CD4-positive, CD25-positive, alpha-beta regulatory T cell (primary cell): ENCODE data around the gene CCDC182. TPM values are rescaled to one million over a fixed set of nuclear protein-coding genes. Genes with fewer than 3 reads are reported as not detected.

Experiments used
- ATAC-seq, 2 donors: fragments of 150-1000 bp; cut with Tn5 transposase; one replicate each; pipeline ENCODE4 v1.10.0; 2021; ENCODE audit warnings: low read depth in 2 of 2, moderate number of reproducible peaks in 2 of 2, moderate library complexity in 1 of 2
- DNase-seq, 3 donors: peaks; one replicate each; pipeline versions ENCODE4 v3.0.0 to v3.0.0-alpha.2; 2012 to 2022; ENCODE audit warnings: mixed read lengths in 1 of 3
- H3K27ac ChIP-seq: one replicate; pipeline ENCODE4 v1.7.0; 2013; ENCODE audit warnings: mild to moderate bottlenecking, low read length; ENCODE audit not compliant: insufficient read depth, poor library complexity, severe bottlenecking
- H3K27me3 ChIP-seq: one replicate; pipeline ENCODE4 v1.7.0; 2013; ENCODE audit warnings: low read length; ENCODE audit not compliant: control insufficient read depth, insufficient read depth
- H3K36me3 ChIP-seq: one replicate; pipeline ENCODE4 v1.7.0; 2013; ENCODE audit warnings: mild to moderate bottlenecking, low read length, moderate library complexity; ENCODE audit not compliant: control insufficient read depth, insufficient read depth
- H3K4me1 ChIP-seq: 2 replicates; pipeline ENCODE4 v1.7.0; 2013; ENCODE audit warnings: mild to moderate bottlenecking, low read length; ENCODE audit not compliant: insufficient read depth, control insufficient read depth, poor library complexity, severe bottlenecking
- H3K4me3 ChIP-seq: one replicate; pipeline ENCODE4 v1.7.0; 2013; ENCODE audit warnings: low read depth, mild to moderate bottlenecking, low read length, moderate library complexity
- H3K9me3 ChIP-seq, 2 experiments: 1 replicate in 1 of 2; 2 replicates in 1 of 2; pipeline ENCODE4 v1.7.0; 2013; ENCODE audit warnings: low read length in 2 of 2, mild to moderate bottlenecking in 1 of 2, moderate library complexity in 1 of 2; ENCODE audit not compliant: control insufficient read depth in 2 of 2
- H3K27ac Mint-ChIP-seq, 3 donors: one replicate each; pipeline ENCODE4 v1.8.0; 2020 to 2022; ENCODE audit warnings: mild to moderate bottlenecking in 3 of 3, mixed read lengths in 3 of 3, moderate library complexity in 2 of 3
- H3K27me3 Mint-ChIP-seq: one replicate; pipeline ENCODE4 v1.8.0; 2022; ENCODE audit warnings: mild to moderate bottlenecking, mixed read lengths
- H3K36me3 Mint-ChIP-seq: one replicate; pipeline ENCODE4 v1.8.0; 2020; ENCODE audit warnings: mixed read lengths
- H3K4me1 Mint-ChIP-seq, 4 donors: one replicate each; pipeline ENCODE4 v1.8.0; 2020 to 2022; ENCODE audit warnings: mixed read lengths in 4 of 4, mild to moderate bottlenecking in 1 of 4
- H3K4me3 Mint-ChIP-seq, 4 donors: one replicate each; pipeline ENCODE4 v1.8.0; 2020 to 2022; ENCODE audit warnings: mild to moderate bottlenecking in 4 of 4, mixed read lengths in 4 of 4, moderate library complexity in 3 of 4
- H3K9me3 Mint-ChIP-seq, 7 donors: one replicate each; pipeline ENCODE4 v1.8.0; 2020 to 2022; ENCODE audit warnings: mixed read lengths in 7 of 7, mild to moderate bottlenecking in 3 of 7, moderate library complexity in 2 of 7
- polyA plus RNA-seq, 4 donors: library from polyadenylated mRNA; unstranded; fragments of 300-500 nt; fragmentation: Illumina TruSeq; gene quantifications; one replicate each; pipeline ENCODE4 v1.2.3, GENCODE V29; 2021
- total RNA-seq: library from RNA; stranded (reverse); gene quantifications from one replicate; pipeline ENCODE4 v1.2.3, GENCODE V29; 2022

CCDC182 gene
- total and polyA plus RNA-seq, 5 donors from 2014 or later, result not detected

DNA sequence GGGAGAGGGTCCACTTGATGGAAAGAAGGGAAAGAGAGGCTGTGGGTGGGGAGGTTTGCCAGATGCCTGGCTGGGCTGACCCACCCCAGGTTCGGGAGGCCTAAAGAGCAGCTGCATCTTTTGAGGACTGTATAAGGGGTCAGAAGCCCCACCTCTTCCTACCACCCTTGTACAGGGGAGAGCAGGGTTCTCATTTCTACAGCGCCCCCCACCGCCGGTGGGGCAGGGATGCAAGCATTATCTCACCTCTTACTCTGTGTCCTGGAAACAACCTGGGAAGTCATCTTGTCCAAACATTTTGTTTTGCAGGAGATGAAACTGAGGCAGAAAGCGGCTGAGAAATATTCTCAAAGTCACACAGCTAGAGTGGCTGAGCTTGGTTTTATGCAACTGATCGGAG, 22.5 kb upstream of the CCDC182 start:
- no peaks in the 10 kb centered on the region for H3K9me3 ChIP-seq

DNA sequence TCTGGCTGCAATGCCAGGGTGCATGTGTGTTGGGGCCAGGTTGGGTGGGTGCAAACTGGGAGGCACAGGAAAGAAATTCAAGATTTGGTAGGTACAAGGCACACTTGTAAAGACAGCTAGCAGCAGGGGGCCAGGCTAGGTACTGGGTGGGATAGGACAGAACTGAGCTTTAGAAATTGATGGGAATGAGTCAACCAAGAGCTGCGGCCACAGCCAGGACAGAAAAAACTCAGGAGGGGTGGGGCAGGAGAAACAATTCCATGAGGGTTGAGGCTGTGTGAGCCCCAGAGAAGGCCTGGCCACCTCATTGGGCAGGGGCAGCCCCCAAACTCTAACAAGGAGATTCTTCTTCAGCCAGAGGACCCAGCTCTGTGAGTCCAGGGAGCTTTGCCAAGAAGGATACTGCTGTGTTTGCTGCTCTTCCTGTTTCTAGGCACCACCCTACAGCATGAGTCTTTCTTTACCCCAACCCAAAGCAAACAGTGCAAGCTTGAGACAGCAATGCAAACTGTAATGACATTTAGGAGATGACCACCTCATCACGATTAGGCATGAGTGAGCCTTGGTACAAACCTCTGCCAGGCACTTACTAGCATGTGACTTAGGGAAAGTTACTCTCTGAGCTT, 21.3 kb upstream of the CCDC182 start:
- Histone ChIP-seq H3K27ac (no peak overlapping the region), H3K4me3 (no peak overlapping the region), H3K4me1 (no peaks in the 10 kb centered on the region), H3K36me3 (no peaks in the 10 kb centered on the region), H3K27me3 (peaks cover 13% of the 10 kb centered on the region), H3K9me3 (no peaks in the 10 kb centered on the region)
- no peak for ATAC-seq
- no peak overlapping the region for H3K4me3 Mint-ChIP-seq
- peaks cover 28% of the 10 kb centered on the region for H3K27me3 Mint-ChIP-seq
- peaks cover 0 to 2% (median 0%) of the 10 kb centered on the region in 7 donors for H3K9me3 Mint-ChIP-seq
- H3K36me3 Mint-ChIP-seq, result no peaks in the 10 kb centered on the region
- H3K4me1 Mint-ChIP-seq, result no peaks in the 10 kb centered on the region
- H3K27ac Mint-ChIP-seq, result no peak overlapping the region
- no peak for DNase-seq

More for the DNA sequence above, 22.5 kb upstream of the CCDC182 start:
- no peak overlapping the region for H3K27ac ChIP-seq
- no peaks in the 10 kb centered on the region for H3K4me1 ChIP-seq
- H3K9me3 Mint-ChIP-seq, result peaks cover 0 to 2% (median 0%) of the 10 kb centered on the region in 7 donors
- ATAC-seq (no peak), DNase-seq (no peak)
- H3K4me3 ChIP-seq, result no peak overlapping the region
- no peaks in the 10 kb centered on the region for H3K4me1 Mint-ChIP-seq
- no peaks in the 10 kb centered on the region for H3K36me3 Mint-ChIP-seq
- peaks cover 32% of the 10 kb centered on the region for H3K27me3 Mint-ChIP-seq
- peaks cover 17% of the 10 kb centered on the region for H3K27me3 ChIP-seq
- H3K36me3 ChIP-seq, result no peaks in the 10 kb centered on the region
- no peak overlapping the region for H3K4me3 Mint-ChIP-seq
- H3K27ac Mint-ChIP-seq, result no peak overlapping the region

DNA sequence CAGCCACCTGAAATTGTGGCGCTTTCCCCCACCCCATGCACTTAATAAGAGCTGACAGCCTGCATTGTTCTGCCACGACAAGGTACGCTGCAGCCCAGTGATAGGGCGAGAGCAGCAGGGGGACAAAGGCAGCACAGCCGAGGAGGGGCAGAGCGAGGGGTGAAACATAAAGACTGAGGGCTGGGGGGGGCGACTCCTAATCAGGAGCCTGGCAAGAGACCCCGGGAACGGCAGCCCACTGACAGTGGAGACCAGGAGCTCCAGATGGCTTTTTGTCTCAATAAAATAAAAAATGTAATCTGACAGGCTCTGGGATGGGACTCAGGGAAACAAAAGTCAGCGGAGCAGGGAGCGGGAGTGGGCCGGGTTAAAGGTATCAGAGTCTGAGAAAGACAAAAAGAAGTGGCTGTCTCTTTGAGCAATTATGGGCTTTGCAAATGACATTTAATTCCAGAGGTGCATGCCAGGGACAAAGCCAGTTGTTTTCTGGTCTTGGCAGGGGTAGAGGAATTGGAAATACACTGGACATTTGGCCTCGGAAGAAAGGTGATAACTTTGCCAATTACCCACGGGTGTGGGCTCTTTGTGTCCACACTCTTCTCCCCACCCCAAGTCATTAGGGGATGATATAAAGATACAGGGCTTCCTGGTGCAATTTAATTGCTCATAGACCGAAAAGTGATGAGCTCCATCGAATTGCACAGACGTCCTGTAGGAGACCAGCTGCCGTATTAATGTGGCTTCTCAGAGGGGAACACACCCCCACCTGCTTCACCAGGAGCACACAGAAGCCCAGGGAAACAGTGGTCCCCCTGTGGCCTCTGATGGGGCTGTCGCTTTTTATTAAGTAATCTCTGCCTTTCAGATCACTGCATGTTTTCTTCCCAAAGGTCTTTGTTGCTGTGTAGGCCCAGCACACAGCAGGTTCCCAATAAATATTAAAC, 17.6 kb upstream of the CCDC182 start:
- Mint-ChIP-seq H3K4me3 (no peak overlapping the region), H3K4me1 (no peaks in the 10 kb centered on the region), H3K27ac (no peak overlapping the region), H3K36me3 (no peaks in the 10 kb centered on the region), H3K27me3 (peaks cover 15% of the 10 kb centered on the region), H3K9me3 (peaks cover 0 to 1% (median 0%) of the 10 kb centered on the region in 7 donors)
- ATAC-seq, result no peak
- Histone ChIP-seq H3K9me3 (no peaks in the 10 kb centered on the region), H3K36me3 (no peaks in the 10 kb centered on the region), H3K4me1 (no peaks in the 10 kb centered on the region), H3K27me3 (no peaks in the 10 kb centered on the region), H3K27ac (no peak overlapping the region), H3K4me3 (no peak overlapping the region)
- DNase-seq, result no peak

GRCh38 chr17:57761887-57762286, 16.8 kb upstream of the CCDC182 start:
- Histone ChIP-seq H3K4me3 (no peak overlapping the region), H3K27me3 (no peaks in the 10 kb centered on the region), H3K4me1 (no peaks in the 10 kb centered on the region), H3K9me3 (no peaks in the 10 kb centered on the region), H3K36me3 (no peaks in the 10 kb centered on the region), H3K27ac (no peak overlapping the region)
- ATAC-seq, result no peak
- H3K36me3 Mint-ChIP-seq, result no peaks in the 10 kb centered on the region
- H3K27ac Mint-ChIP-seq, result no peak overlapping the region
- no peaks in the 10 kb centered on the region for H3K9me3 Mint-ChIP-seq
- H3K4me1 Mint-ChIP-seq, result no peaks in the 10 kb centered on the region
- H3K4me3 Mint-ChIP-seq, result no peak overlapping the region
- peaks cover 21% of the 10 kb centered on the region for H3K27me3 Mint-ChIP-seq
- no peak for DNase-seq

DNA sequence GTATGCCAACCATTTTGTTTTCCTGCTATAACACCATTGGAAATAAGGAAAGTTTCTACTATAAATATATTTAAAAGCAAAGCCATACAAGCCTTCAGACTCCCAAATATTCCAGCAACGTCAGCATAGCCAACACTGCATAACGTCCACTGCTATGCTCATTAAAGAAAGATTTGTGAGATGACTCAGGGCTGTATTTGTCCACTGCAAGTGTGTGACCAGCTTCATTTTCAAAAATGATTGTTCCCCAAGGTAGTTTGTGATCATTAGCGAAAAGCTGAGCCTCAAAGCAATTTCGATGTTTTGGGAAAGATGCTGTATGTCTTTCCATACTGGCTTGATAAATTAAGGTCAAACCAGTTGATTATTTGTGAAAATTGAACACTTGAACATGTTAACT, 14.9 kb upstream of the CCDC182 start:
- Histone ChIP-seq H3K4me1 (no peaks in the 10 kb centered on the region), H3K9me3 (no peaks in the 10 kb centered on the region), H3K27ac (no peak overlapping the region), H3K27me3 (no peaks in the 10 kb centered on the region), H3K4me3 (no peak overlapping the region), H3K36me3 (no peaks in the 10 kb centered on the region)
- Mint-ChIP-seq H3K27ac (no peak overlapping the region), H3K4me3 (no peak overlapping the region), H3K9me3 (no peaks in the 10 kb centered on the region), H3K36me3 (no peaks in the 10 kb centered on the region), H3K27me3 (peaks cover 17% of the 10 kb centered on the region), H3K4me1 (no peaks in the 10 kb centered on the region)
- ATAC-seq, result no peak
- no peak for DNase-seq

DNA sequence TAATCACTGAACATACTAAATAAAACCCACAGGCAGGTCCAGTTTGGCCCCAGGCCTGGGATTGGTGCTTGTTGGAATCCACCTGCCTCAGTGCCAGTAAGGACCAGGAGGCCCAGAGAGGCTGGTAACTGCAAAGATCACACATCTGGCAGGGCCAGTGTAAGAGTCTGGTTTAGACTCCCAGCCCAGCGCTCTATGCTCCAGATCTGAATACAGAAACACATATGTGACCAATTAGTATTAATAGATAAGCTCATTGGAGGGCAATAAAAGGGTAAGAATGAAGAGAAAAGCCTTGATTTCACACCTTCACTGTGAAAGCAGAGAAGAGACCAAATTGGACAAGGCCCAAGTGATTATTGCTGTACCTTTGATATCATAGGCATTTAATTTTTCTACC, 13.6 kb upstream of the CCDC182 start:
- Histone ChIP-seq H3K27ac (no peak overlapping the region), H3K36me3 (no peaks in the 10 kb centered on the region), H3K9me3 (no peaks in the 10 kb centered on the region), H3K27me3 (no peaks in the 10 kb centered on the region), H3K4me1 (no peaks in the 10 kb centered on the region), H3K4me3 (no peak overlapping the region)
- ATAC-seq (no peak), DNase-seq (no peak)
- no peaks in the 10 kb centered on the region for H3K9me3 Mint-ChIP-seq
- H3K4me3 Mint-ChIP-seq, result no peak overlapping the region
- no peak overlapping the region for H3K27ac Mint-ChIP-seq
- peaks cover 17% of the 10 kb centered on the region for H3K27me3 Mint-ChIP-seq
- no peaks in the 10 kb centered on the region for H3K4me1 Mint-ChIP-seq
- H3K36me3 Mint-ChIP-seq, result no peaks in the 10 kb centered on the region

DNA sequence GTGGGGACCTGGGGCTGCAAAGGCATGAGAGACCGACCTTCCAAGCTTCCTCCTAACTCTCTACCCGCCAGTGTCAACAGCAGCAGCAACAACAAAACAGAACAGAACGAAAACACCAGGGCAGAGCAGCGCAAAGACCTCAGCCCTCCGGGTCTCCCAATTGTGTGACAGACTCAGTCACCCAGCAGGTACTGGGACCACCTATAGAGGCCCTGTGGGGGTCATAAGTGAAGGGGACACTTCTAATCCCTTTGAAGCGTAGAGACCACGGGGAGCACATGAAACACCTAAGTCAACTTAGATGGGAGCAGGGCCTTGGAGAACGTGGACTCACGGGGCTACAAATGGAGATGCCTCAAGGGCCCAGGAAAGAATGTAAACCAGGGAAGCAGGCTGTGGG, 12.6 kb upstream of the CCDC182 start:
- Mint-ChIP-seq H3K9me3 (no peaks in the 10 kb centered on the region), H3K36me3 (no peaks in the 10 kb centered on the region), H3K4me1 (no peaks in the 10 kb centered on the region), H3K4me3 (no peak overlapping the region), H3K27ac (no peak overlapping the region), H3K27me3 (peaks cover 17% of the 10 kb centered on the region)
- Histone ChIP-seq H3K9me3 (no peaks in the 10 kb centered on the region), H3K4me1 (no peaks in the 10 kb centered on the region), H3K36me3 (no peaks in the 10 kb centered on the region), H3K27ac (no peak overlapping the region), H3K27me3 (no peaks in the 10 kb centered on the region), H3K4me3 (no peak overlapping the region)
- no peak for ATAC-seq
- DNase-seq, result no peak
